SU-DHL-6 (cell line): ENCODE measurements around the gene TBATA.

ENCODE experiments used
- CTCF ChIP-seq: fragments of 200-600 bp; sonication (generic); IDR thresholded peaks from one replicate; pipeline ENCODE4 v1.5.1; 2017; ENCODE audit warnings: antibody characterized with exemption, mild to moderate bottlenecking, low read length, moderate library complexity; ENCODE audit not compliant: insufficient read depth, poor library complexity, severe bottlenecking
- EZH2phosphoT487 ChIP-seq: fragments of 200-600 bp; sonication (generic), shearing (Covaris generic); conservative IDR thresholded peaks from 2 replicates; pipeline ENCODE4 v1.6.1; 2018; ENCODE audit warnings: mild to moderate bottlenecking, antibody characterized with exemption, low read length, moderate library complexity, mixed read lengths

- TF ChIP-seq CTCF (no peak), EZH2phosphoT487 (no peak)
These were observed 61.4 kb downstream of the TBATA start for GRCh38 chr10:70723771-70724170.
